Measurements from ENCODE around the gene ZNF326. TPM values are rescaled to one million over a fixed set of nuclear protein-coding genes. Genes with fewer than 3 reads are reported as not detected.
"Not testable (repeated sequence)": the region's sequence is repeated elsewhere in the genome, so short reads cannot be mapped to it uniquely, and the experiment has no call there.

ZNF326 gene
- total and polyA plus RNA-seq, 2 donors = 6.0 to 14.3 TPM

- H3K9me3 ChIP-seq (ENCODE audit: control insufficient read depth in 2 of 2, insufficient read depth in 1 of 2, low read length in 1 of 2) = no peaks in the 10 kb centered on the region
- DNase-seq (ENCODE audit: low read depth in 6 of 9, low spot score in 9 of 9) = peak in 3 of 9 donors; percentile 4 to 18 (median 10)
- no peaks in the 10 kb centered on the region for H3K27me3 ChIP-seq (ENCODE audit: control insufficient read depth in 2 of 2, insufficient read depth in 1 of 2, low read length in 1 of 2)
- H3K4me1 ChIP-seq (ENCODE audit: control insufficient read depth in 2 of 2, insufficient read depth in 2 of 2, low read length in 2 of 2) = no peaks in the 10 kb centered on the region
- no peak overlapping the region for H3K4me3 ChIP-seq (ENCODE audit: low read length in 2 of 2)
- H3K27ac ChIP-seq (ENCODE audit: low read depth in 1 of 2, low read length in 1 of 2) = no peak overlapping the region
- no peaks in the 10 kb centered on the region for H3K36me3 ChIP-seq (ENCODE audit: control insufficient read depth in 2 of 2, insufficient read depth in 2 of 2, low read length in 1 of 2)
- 52% methylated on average over 2 of the region's 2 CpGs for WGBS
Observed at GRCh38 chr1:90045853-90046563, 51.1 kb downstream of the ZNF326 start.

GRCh38 chr1:90046635-90047034 is 51.7 kb downstream of the ZNF326 start:
- H3K9me3 ChIP-seq (ENCODE audit: control insufficient read depth in 2 of 2, insufficient read depth in 1 of 2, low read length in 1 of 2) = no peaks in the 10 kb centered on the region
- H3K4me3 ChIP-seq (ENCODE audit: low read length in 2 of 2) = no peak overlapping the region
- H3K36me3 ChIP-seq (ENCODE audit: control insufficient read depth in 2 of 2, insufficient read depth in 2 of 2, low read length in 1 of 2) = no peaks in the 10 kb centered on the region
- no peaks in the 10 kb centered on the region for H3K4me1 ChIP-seq (ENCODE audit: control insufficient read depth in 2 of 2, insufficient read depth in 2 of 2, low read length in 2 of 2)
- DNase-seq (ENCODE audit: low read depth in 6 of 9, low spot score in 9 of 9) = no peak
- H3K27ac ChIP-seq (ENCODE audit: low read depth in 1 of 2, low read length in 1 of 2) = no peak overlapping the region
- no peaks in the 10 kb centered on the region for H3K27me3 ChIP-seq (ENCODE audit: control insufficient read depth in 2 of 2, insufficient read depth in 1 of 2, low read length in 1 of 2)
- WGBS = 90% methylated on average over 3 of the region's 3 CpGs

GRCh38 chr1:90048043-90048442 is 53.1 kb downstream of the ZNF326 start:
- Histone ChIP-seq H3K36me3 (ENCODE audit: control insufficient read depth in 2 of 2, insufficient read depth in 2 of 2, low read length in 1 of 2) (no peaks in the 10 kb centered on the region), H3K4me1 (ENCODE audit: control insufficient read depth in 2 of 2, insufficient read depth in 2 of 2, low read length in 2 of 2) (no peaks in the 10 kb centered on the region), H3K4me3 (ENCODE audit: low read length in 2 of 2) (no peak overlapping the region), H3K9me3 (ENCODE audit: control insufficient read depth in 2 of 2, insufficient read depth in 1 of 2, low read length in 1 of 2) (no peaks in the 10 kb centered on the region), H3K27ac (ENCODE audit: low read depth in 1 of 2, low read length in 1 of 2) (no peak overlapping the region), H3K27me3 (ENCODE audit: control insufficient read depth in 2 of 2, insufficient read depth in 1 of 2, low read length in 1 of 2) (no peaks in the 10 kb centered on the region)
- DNase-seq (ENCODE audit: low read depth in 6 of 9, low spot score in 9 of 9) = no peak
- WGBS = 94% methylated on average over 5 of the region's 5 CpGs

GRCh38 chr1:90062700-90063643 is 68.1 kb downstream of the ZNF326 start:
- WGBS = 96% methylated on average over 27 of the region's 31 CpGs
- not testable (repeated sequence) for H3K4me1 ChIP-seq (ENCODE audit: control insufficient read depth in 2 of 2, insufficient read depth in 2 of 2, low read length in 2 of 2); H3K36me3 ChIP-seq (ENCODE audit: control insufficient read depth in 2 of 2, insufficient read depth in 2 of 2, low read length in 1 of 2); H3K9me3 ChIP-seq (ENCODE audit: control insufficient read depth in 2 of 2, insufficient read depth in 1 of 2, low read length in 1 of 2); H3K4me3 ChIP-seq (ENCODE audit: low read length in 2 of 2); DNase-seq (ENCODE audit: low read depth in 6 of 9, low spot score in 9 of 9); H3K27ac ChIP-seq (ENCODE audit: low read depth in 1 of 2, low read length in 1 of 2); H3K27me3 ChIP-seq (ENCODE audit: control insufficient read depth in 2 of 2, insufficient read depth in 1 of 2, low read length in 1 of 2)

- not testable (repeated sequence) for H3K9me3 ChIP-seq (ENCODE audit: control insufficient read depth in 2 of 2, insufficient read depth in 1 of 2, low read length in 1 of 2); H3K36me3 ChIP-seq (ENCODE audit: control insufficient read depth in 2 of 2, insufficient read depth in 2 of 2, low read length in 1 of 2); DNase-seq (ENCODE audit: low read depth in 6 of 9, low spot score in 9 of 9); H3K4me1 ChIP-seq (ENCODE audit: control insufficient read depth in 2 of 2, insufficient read depth in 2 of 2, low read length in 2 of 2); H3K27ac ChIP-seq (ENCODE audit: low read depth in 1 of 2, low read length in 1 of 2); H3K4me3 ChIP-seq (ENCODE audit: low read length in 2 of 2); H3K27me3 ChIP-seq (ENCODE audit: control insufficient read depth in 2 of 2, insufficient read depth in 1 of 2, low read length in 1 of 2)
- WGBS = 98% methylated on average over 6 of the region's 6 CpGs
Observed at GRCh38 chr1:90064109-90064508, 69.2 kb downstream of the ZNF326 start.

- Histone ChIP-seq H3K4me1 (ENCODE audit: control insufficient read depth in 2 of 2, insufficient read depth in 2 of 2, low read length in 2 of 2) (no peaks in the 10 kb centered on the region), H3K9me3 (ENCODE audit: control insufficient read depth in 2 of 2, insufficient read depth in 1 of 2, low read length in 1 of 2) (no peaks in the 10 kb centered on the region), H3K4me3 (ENCODE audit: low read length in 2 of 2) (no peak overlapping the region), H3K36me3 (ENCODE audit: control insufficient read depth in 2 of 2, insufficient read depth in 2 of 2, low read length in 1 of 2) (no peaks in the 10 kb centered on the region), H3K27ac (ENCODE audit: low read depth in 1 of 2, low read length in 1 of 2) (no peak overlapping the region), H3K27me3 (ENCODE audit: control insufficient read depth in 2 of 2, insufficient read depth in 1 of 2, low read length in 1 of 2) (peaks cover 0 to 3% of the 10 kb centered on the region in 2 donors)
- DNase-seq (ENCODE audit: low read depth in 6 of 9, low spot score in 9 of 9) = no peak
- 94% methylated on average over 3 of the region's 3 CpGs for WGBS
Observed at GRCh38 chr1:90067194-90067931, 72.5 kb downstream of the ZNF326 start.

- no peaks in the 10 kb centered on the region for H3K4me1 ChIP-seq (ENCODE audit: control insufficient read depth in 2 of 2, insufficient read depth in 2 of 2, low read length in 2 of 2)
- no peak overlapping the region for H3K27ac ChIP-seq (ENCODE audit: low read depth in 1 of 2, low read length in 1 of 2)
- peaks cover 0 to 3% of the 10 kb centered on the region in 2 donors for H3K27me3 ChIP-seq (ENCODE audit: control insufficient read depth in 2 of 2, insufficient read depth in 1 of 2, low read length in 1 of 2)
- no peak for DNase-seq (ENCODE audit: low read depth in 6 of 9, low spot score in 9 of 9)
- H3K4me3 ChIP-seq (ENCODE audit: low read length in 2 of 2) = no peak overlapping the region
- H3K36me3 ChIP-seq (ENCODE audit: control insufficient read depth in 2 of 2, insufficient read depth in 2 of 2, low read length in 1 of 2) = no peaks in the 10 kb centered on the region
- no peaks in the 10 kb centered on the region for H3K9me3 ChIP-seq (ENCODE audit: control insufficient read depth in 2 of 2, insufficient read depth in 1 of 2, low read length in 1 of 2)
- 97% methylated on average over 5 of the region's 5 CpGs for WGBS
Observed at GRCh38 chr1:90068611-90069280, 73.8 kb downstream of the ZNF326 start.

- WGBS = 68% methylated on average over 5 of the region's 5 CpGs
- Histone ChIP-seq H3K9me3 (ENCODE audit: control insufficient read depth in 2 of 2, insufficient read depth in 1 of 2, low read length in 1 of 2) (no peaks in the 10 kb centered on the region), H3K36me3 (ENCODE audit: control insufficient read depth in 2 of 2, insufficient read depth in 2 of 2, low read length in 1 of 2) (no peaks in the 10 kb centered on the region), H3K4me3 (ENCODE audit: low read length in 2 of 2) (no peak overlapping the region), H3K4me1 (ENCODE audit: control insufficient read depth in 2 of 2, insufficient read depth in 2 of 2, low read length in 2 of 2) (no peaks in the 10 kb centered on the region), H3K27me3 (ENCODE audit: control insufficient read depth in 2 of 2, insufficient read depth in 1 of 2, low read length in 1 of 2) (no peaks in the 10 kb centered on the region), H3K27ac (ENCODE audit: low read depth in 1 of 2, low read length in 1 of 2) (no peak overlapping the region)
- DNase-seq (ENCODE audit: low read depth in 6 of 9, low spot score in 9 of 9) = no peak
Observed at GRCh38 chr1:90074137-90074536, 79.2 kb downstream of the ZNF326 start.

Data from thymus (tissue), 11 donors.